Activated CD8-positive, alpha-beta T cell treated with anti-CD3 and anti-CD28 coated beads for 36 hours (primary cell): ENCODE data around the gene MDK. TPM values are rescaled to one million over a fixed set of nuclear protein-coding genes. Genes with fewer than 3 reads are reported as not detected.

Experiments
- ATAC-seq: fragments of 200-7000 bp; cut with Tn5 transposase; one replicate; pipeline ENCODE4 v1.10.0; 2021; ENCODE audit warnings: mild to moderate bottlenecking, moderate library complexity
- CTCF ChIA-PET: fragments of 350-600 bp; sonication (Branson Sonifier 250); formaldehyde crosslinking; loops from one replicate; lab custom pipeline; 2021; ENCODE audit warnings: antibody characterized with exemption; lab: Charles Lee
- POLR2A ChIA-PET: fragments of 350-600 bp; sonication (Branson Sonifier 250); formaldehyde crosslinking; loops from one replicate; lab custom pipeline; 2021; ENCODE audit warnings: antibody characterized with exemption; lab: Charles Lee
- DNase-seq: peaks from one replicate; pipeline ENCODE4 v3.0.0-alpha.2; 2020
- H3K27ac Mint-ChIP-seq: one replicate; pipeline ENCODE4 v1.8.0; 2021; ENCODE audit warnings: mild to moderate bottlenecking, mixed read lengths
- H3K27me3 Mint-ChIP-seq: one replicate; pipeline ENCODE4 v1.8.0; 2021; ENCODE audit warnings: mixed read lengths
- H3K36me3 Mint-ChIP-seq: one replicate; pipeline ENCODE4 v1.8.0; 2021; ENCODE audit warnings: low read depth, mixed read lengths
- H3K4me1 Mint-ChIP-seq: one replicate; pipeline ENCODE4 v1.8.0; 2021; ENCODE audit warnings: low read depth, mixed read lengths
- H3K4me3 Mint-ChIP-seq: one replicate; pipeline ENCODE4 v1.8.0; 2021; ENCODE audit warnings: mild to moderate bottlenecking, moderate library complexity, mixed read lengths
- H3K9me3 Mint-ChIP-seq: one replicate; pipeline ENCODE4 v1.8.0; 2021; ENCODE audit warnings: mixed read lengths
- CTCF ChIP-seq: fragments of 200-600 bp; IDR thresholded peaks from one replicate; pipeline ENCODE4 v1.8.0; 2022; ENCODE audit warnings: antibody characterized with exemption, mild to moderate bottlenecking
- intact Hi-C: fragments of 100-400 bp; cut with micrococcal nuclease; formaldehyde crosslinking; loops from one replicate; pipeline ENCODE4 v1.10.0; 2022
- total RNA-seq, 2 experiments: library from RNA; stranded (reverse); gene quantifications; one replicate each; pipeline ENCODE4 v1.2.3, GENCODE V29; 2021

Gene MDK
- total RNA-seq, 2 experiments from 2014 or later = 4.2 to 4.9 TPM

- no peak overlapping the region for H3K4me3 Mint-ChIP-seq
- POLR2A ChIA-PET = interaction anchor here (10.2 kb wide), 1 partner anchor 13 kb away, joined by 135 read pairs; the partner anchor contains the start of gene DGKZ
- CTCF ChIA-PET = interaction anchor here (17.8 kb wide), 1 partner anchor 12 kb away, joined by 480 read pairs; the partner anchor contains the start of gene DGKZ
- H3K36me3 Mint-ChIP-seq = peaks cover 5% of the 10 kb centered on the region
- TF ChIP-seq CTCF = no peak
- no peaks in the 10 kb centered on the region for H3K9me3 Mint-ChIP-seq
- H3K4me1 Mint-ChIP-seq = peaks cover 54% of the 10 kb centered on the region
- peak overlapping the region; percentile 75 for H3K27ac Mint-ChIP-seq
- intact Hi-C loops = no loop called here
- DNase-seq = no peak
- no peaks in the 10 kb centered on the region for H3K27me3 Mint-ChIP-seq
- no peak for ATAC-seq
These were observed 17.4 kb upstream of the MDK start for GRCh38 chr11:46364056-46364455.

- Mint-ChIP-seq H3K9me3 (no peaks in the 10 kb centered on the region), H3K4me1 (peaks cover 58% of the 10 kb centered on the region), H3K4me3 (no peak overlapping the region), H3K27ac (peak overlapping the region; percentile 75), H3K27me3 (no peaks in the 10 kb centered on the region), H3K36me3 (peaks cover 10% of the 10 kb centered on the region)
- DNase-seq (no peak), ATAC-seq (no peak)
- intact Hi-C loops = no loop called here
- POLR2A ChIA-PET = interaction anchor here (1.2 to 10.2 kb wide), 2 partner anchors 14 to 25 kb away, joined by 6 to 135 read pairs; partner anchors contain the start of gene DGKZ
- TF ChIP-seq CTCF = no peak
- CTCF ChIA-PET = interaction anchor here (4.2 to 17.8 kb wide), 2 partner anchors 13 to 126 kb away, joined by 19 to 480 read pairs; partner anchors contain the start of gene DGKZ
These were observed 16.7 kb upstream of the MDK start for GRCh38 chr11:46364791-46365190.

GRCh38 chr11:46366260-46366659 lies 15.2 kb upstream of the MDK start:
- H3K27ac Mint-ChIP-seq = no peak overlapping the region
- no peaks in the 10 kb centered on the region for H3K27me3 Mint-ChIP-seq
- DNase-seq = no peak
- peaks cover 17% of the 10 kb centered on the region for H3K36me3 Mint-ChIP-seq
- POLR2A ChIA-PET = interaction anchor here (1.2 to 10.2 kb wide), 4 partner anchors 10 to 23 kb away, joined by 3 to 135 read pairs (median 9); partner anchors contain the start of gene DGKZ
- H3K9me3 Mint-ChIP-seq = no peaks in the 10 kb centered on the region
- intact Hi-C loops = no loop called here
- no peak for TF ChIP-seq CTCF
- ATAC-seq = no peak
- H3K4me1 Mint-ChIP-seq = peaks cover 49% of the 10 kb centered on the region
- H3K4me3 Mint-ChIP-seq = no peak overlapping the region
- CTCF ChIA-PET = interaction anchor here (0.9 to 17.8 kb wide), 5 partner anchors 14 to 127 kb away, joined by 3 to 480 read pairs (median 8); partner anchors contain the start of gene DGKZ

- TF ChIP-seq CTCF = no peak
- Mint-ChIP-seq H3K4me3 (no peak overlapping the region), H3K9me3 (no peaks in the 10 kb centered on the region), H3K27me3 (no peaks in the 10 kb centered on the region), H3K4me1 (peaks cover 47% of the 10 kb centered on the region), H3K27ac (peak overlapping the region; percentile 88), H3K36me3 (peaks cover 17% of the 10 kb centered on the region)
- DNase-seq (no peak), ATAC-seq (no peak)
- CTCF ChIA-PET = interaction anchor here (0.9 to 17.8 kb wide), 6 partner anchors 15 to 127 kb away, joined by 3 to 480 read pairs (median 9); partner anchors contain the start of gene DGKZ
- intact Hi-C loops = no loop called here
- POLR2A ChIA-PET = interaction anchor here (1.2 to 10.2 kb wide), 3 partner anchors 10 to 16 kb away, joined by 3 to 135 read pairs (median 12); partner anchors contain the start of gene DGKZ
These were observed 14.8 kb upstream of the MDK start for GRCh38 chr11:46366661-46367161.
